Heart right ventricle (tissue), 16 donors: ENCODE measurements around the gene ZNF496. TPM values are rescaled to one million over a fixed set of nuclear protein-coding genes. Genes with fewer than 3 reads are reported as not detected.

Experiments
- ATAC-seq, 8 donors: fragments of 200-7000 bp; cut with Tn5 transposase; one replicate each; pipeline ENCODE4 v1.9.1; 2020; ENCODE audit warnings: mild to moderate bottlenecking in 8 of 8, moderate library complexity in 8 of 8, moderate number of reproducible peaks in 1 of 8
- DNase-seq, 2 donors: peaks; one replicate each; pipeline ENCODE4 v3.0.0-alpha.2; 2020
- H3K27ac ChIP-seq, 10 donors: fragments of 200-600 bp; sonication (generic) in 2 of 10; one replicate each; pipeline versions ENCODE4 v1.5.0 to v1.8.0; 2020 to 2022; ENCODE audit warnings: mild to moderate bottlenecking in 3 of 10
- H3K27me3 ChIP-seq, 7 donors: fragments of 200-600 bp; one replicate each; pipeline ENCODE4 v1.8.0; 2021 to 2022; ENCODE audit warnings: mild to moderate bottlenecking in 2 of 7
- H3K36me3 ChIP-seq, 9 donors: fragments of 200-600 bp; sonication (generic) in 1 of 9; one replicate each; pipeline versions ENCODE4 v1.5.0 to v1.8.0; 2020 to 2022; ENCODE audit warnings: mild to moderate bottlenecking in 2 of 9
- H3K4me1 ChIP-seq, 9 donors: fragments of 200-600 bp; sonication (generic) in 1 of 9; one replicate each; pipeline versions ENCODE4 v1.5.0 to v1.8.0; 2020 to 2022; ENCODE audit warnings: mild to moderate bottlenecking in 4 of 9
- H3K4me3 ChIP-seq, 10 donors: fragments of 200-600 bp; sonication (generic) in 2 of 10; one replicate each; pipeline versions ENCODE4 v1.5.0 to v1.8.0; 2020 to 2022; ENCODE audit warnings: mild to moderate bottlenecking in 7 of 10, moderate library complexity in 2 of 10
- H3K9me3 ChIP-seq, 11 donors: fragments of 200-600 bp in 10 of 11; sonication (generic) in 2 of 11; one replicate each; pipeline versions ENCODE4 v1.5.0 to v1.8.0; 2013 to 2022; ENCODE audit warnings: mild to moderate bottlenecking in 2 of 11, control low read depth in 1 of 11, moderate library complexity in 1 of 11
- WGBS, 2 donors: extraction: QIAGEN DNeasy Blood & Tissue Kit; methylation state at CpG; one replicate each; pipeline ENCODE4 v1.1.7; 2013; ENCODE audit warnings: inconsistent platforms in 1 of 2; 5-methylcytosine and 5-hydroxymethylcytosine counted together
- intact Hi-C, 10 donors: fragments of 100-400 bp; cut with DNase I; formaldehyde crosslinking; loops; one replicate each; pipeline versions ENCODE4 v1.11.1 to v1.14.2; 2022
- polyA plus RNA-seq, 2 donors: library from polyadenylated mRNA; stranded (reverse); fragments of 200-250 nt; gene quantifications; one replicate each; pipeline ENCODE4 v1.2.3, GENCODE V29; 2013
- total RNA-seq, 10 donors: library from RNA; stranded (reverse); fragmentation: NEBNext Ultra II Directional in 3 of 10; extraction: Animal tissue kit (Norgen Biotek cat#: 25700) in 3 of 10; gene quantifications; one replicate each; pipeline versions ENCODE4 v1.2.1 to v1.2.4, GENCODE V29; 2021 to 2023
- TF ChIP-seq, protein P1 (sequence below), 9 donors: fragments of 200-600 bp; sonication (generic) in 2 of 9; IDR thresholded peaks; one replicate each; pipeline versions ENCODE4 v1.5.0 to v1.8.0; 2021 to 2022; ENCODE audit warnings: antibody characterized with exemption in 9 of 9, mild to moderate bottlenecking in 5 of 9, moderate library complexity in 1 of 9
- donor health status: Arrhythmogenic right ventricular cardiomyopathy.
- donor health status: ischemic (EF 13 %, LVEDD 7.1; RV severe dilation, severe dysfunction).
- donor health status: healthy with polysubstance abuse.
- donor health status: DM: no; HTN: yes; CAD: no.
- donor health status: DM: no; HTN: no; CAD: no.
- donor health status: ischemic (EF 25% LVEDD 6.9; RV normal size, moderate dysfunction).
- donor health status: ischemic (EF 25% LVEDD 5.7; RV mildly dilated, moderate dysfunction).
- donor health status: healthy.
- donor health status: DM: yes; HTN: yes; CAD: no.
- donor health status: Ischemic cardiomyopathy.
- donor health status: ischemic (EF 35%, LVEDD 5.7; RV mildly dilated, moderate dysfunction).
- donor health status: nonischemic (EF 11% LVEDD 7.7; RV severe dilation, severe dysfunction).
- donor health status: DM: yes; HTN: yes; CAD: no.
- donor health status: PGD.
- donor health status: ischemic (EF 29% LVEDD 5.4; RV normal size, mild dysfunction).
- donor health status: nonischemic (EF 23%, LVEDD 6.1; RV moderate dilation, normal function).

Gene ZNF496
- total and polyA plus RNA-seq, 12 donors, result 6.2 to 18.4 (median 13.8) TPM

DNA sequence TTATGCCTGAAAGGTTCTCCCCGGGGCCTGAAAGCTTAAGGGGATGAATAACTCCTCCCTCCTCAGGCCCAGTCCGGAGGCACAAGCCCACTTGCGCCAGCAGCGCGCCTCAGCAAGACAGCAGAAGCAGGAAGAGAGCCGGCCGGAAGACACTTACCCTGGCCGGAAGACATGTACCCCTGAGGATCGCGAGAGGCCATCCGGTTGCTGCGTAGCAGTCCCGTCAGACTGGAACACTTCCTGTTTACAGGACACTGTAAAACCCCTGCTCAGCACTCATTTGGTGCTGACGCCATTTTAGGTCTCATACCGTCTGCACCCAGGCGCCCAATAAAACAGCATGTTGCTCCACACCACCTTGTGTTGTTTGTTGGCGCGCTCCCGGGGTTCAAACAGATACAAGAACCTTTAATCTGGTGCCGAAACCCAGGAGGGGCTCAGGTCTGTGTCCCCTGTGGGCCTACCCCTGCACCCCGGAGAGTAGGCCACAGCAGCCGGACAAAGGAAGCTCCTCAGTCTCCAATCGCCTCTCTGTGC, 45.5 kb downstream of the ZNF496 start:
- DNase-seq, result no peak
- H3K27ac ChIP-seq, result no peak overlapping the region
- H3K36me3 ChIP-seq, result no peaks in the 10 kb centered on the region
- no peaks in the 10 kb centered on the region for H3K4me1 ChIP-seq
- H3K27me3 ChIP-seq, result peaks cover 0 to 5% (median 0%) of the 10 kb centered on the region in 7 donors
- ATAC-seq, result no peak
- intact Hi-C loops, result no loop called here
- no peak overlapping the region for H3K4me3 ChIP-seq
- TF ChIP-seq, protein P1, sequence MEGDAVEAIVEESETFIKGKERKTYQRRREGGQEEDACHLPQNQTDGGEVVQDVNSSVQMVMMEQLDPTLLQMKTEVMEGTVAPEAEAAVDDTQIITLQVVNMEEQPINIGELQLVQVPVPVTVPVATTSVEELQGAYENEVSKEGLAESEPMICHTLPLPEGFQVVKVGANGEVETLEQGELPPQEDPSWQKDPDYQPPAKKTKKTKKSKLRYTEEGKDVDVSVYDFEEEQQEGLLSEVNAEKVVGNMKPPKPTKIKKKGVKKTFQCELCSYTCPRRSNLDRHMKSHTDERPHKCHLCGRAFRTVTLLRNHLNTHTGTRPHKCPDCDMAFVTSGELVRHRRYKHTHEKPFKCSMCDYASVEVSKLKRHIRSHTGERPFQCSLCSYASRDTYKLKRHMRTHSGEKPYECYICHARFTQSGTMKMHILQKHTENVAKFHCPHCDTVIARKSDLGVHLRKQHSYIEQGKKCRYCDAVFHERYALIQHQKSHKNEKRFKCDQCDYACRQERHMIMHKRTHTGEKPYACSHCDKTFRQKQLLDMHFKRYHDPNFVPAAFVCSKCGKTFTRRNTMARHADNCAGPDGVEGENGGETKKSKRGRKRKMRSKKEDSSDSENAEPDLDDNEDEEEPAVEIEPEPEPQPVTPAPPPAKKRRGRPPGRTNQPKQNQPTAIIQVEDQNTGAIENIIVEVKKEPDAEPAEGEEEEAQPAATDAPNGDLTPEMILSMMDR (IDR thresholded peaks at IDR 0.05), result no peak
- 94 to 97% methylated on average over 23 of the region's 23 CpGs for WGBS, 2 donors
- H3K9me3 ChIP-seq, result peaks cover 0 to 15% (median 0%) of the 10 kb centered on the region in 11 donors

DNA sequence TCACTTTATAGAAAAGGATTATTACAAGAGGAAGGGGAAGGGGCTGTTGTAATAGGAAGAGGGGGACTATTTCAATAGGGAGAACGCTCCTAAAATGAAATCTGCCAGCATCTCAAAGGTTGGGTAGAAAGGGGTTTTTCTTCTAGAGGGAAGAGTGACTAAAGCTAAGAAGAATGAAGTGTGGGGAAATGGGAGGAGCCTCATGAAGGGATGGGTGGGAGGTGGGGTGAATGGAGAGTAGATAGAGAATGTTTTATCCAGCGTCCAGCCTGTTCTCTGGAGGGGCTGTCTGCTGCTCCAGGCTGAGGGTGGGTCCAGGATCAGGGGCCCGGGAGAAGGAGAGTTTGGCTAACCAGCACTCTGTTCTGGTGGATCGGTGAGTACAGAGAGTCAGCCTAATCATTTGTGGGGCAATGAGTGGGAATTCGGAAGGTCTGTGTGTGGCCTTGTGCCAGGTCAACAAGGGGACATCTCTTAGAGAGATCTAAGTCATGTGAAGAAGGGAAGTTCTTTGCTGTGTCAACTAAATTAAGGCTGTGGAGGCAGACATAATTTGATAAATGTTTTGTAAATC, 50.6 kb downstream of the ZNF496 start:
- no peak overlapping the region for H3K4me3 ChIP-seq
- 43 to 45% methylated on average over 5 of the region's 5 CpGs for WGBS, 2 donors
- TF ChIP-seq, protein P1 (IDR thresholded peaks at IDR 0.05), result no peak
- H3K4me1 ChIP-seq, result no peaks in the 10 kb centered on the region
- no peak for ATAC-seq
- H3K36me3 ChIP-seq, result no peaks in the 10 kb centered on the region
- no peak for DNase-seq
- H3K27me3 ChIP-seq, result no peaks in the 10 kb centered on the region
- H3K9me3 ChIP-seq, result peaks cover 0 to 4% (median 0%) of the 10 kb centered on the region in 11 donors
- H3K27ac ChIP-seq, result no peak overlapping the region
- intact Hi-C loops, result no loop called here

DNA sequence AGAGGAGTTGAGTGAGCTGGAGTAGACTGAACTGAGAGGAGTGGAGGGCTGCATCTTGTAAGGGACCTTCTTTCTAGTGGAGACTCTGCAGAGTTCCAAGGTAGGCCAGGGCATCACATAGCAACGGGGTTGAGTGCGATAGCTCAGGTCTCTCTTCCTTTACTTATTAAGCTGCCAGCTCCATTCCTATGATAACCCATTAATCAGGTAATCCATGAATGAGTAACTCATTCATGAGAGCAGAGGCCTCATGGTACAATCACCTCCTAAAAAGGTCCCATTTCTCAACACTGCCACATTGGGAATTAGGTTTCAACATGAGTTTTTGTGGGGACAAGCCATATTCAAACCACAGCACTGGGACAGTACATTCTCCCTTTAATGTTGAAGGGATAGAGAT, 54.5 kb downstream of the ZNF496 start:
- TF ChIP-seq, protein P1 (IDR thresholded peaks at IDR 0.05), result no peak
- Histone ChIP-seq H3K27ac (no peak overlapping the region), H3K27me3 (no peaks in the 10 kb centered on the region), H3K36me3 (no peaks in the 10 kb centered on the region), H3K4me3 (no peak overlapping the region), H3K4me1 (no peaks in the 10 kb centered on the region), H3K9me3 (peaks cover 0 to 3% (median 0%) of the 10 kb centered on the region in 11 donors)
- no peak for DNase-seq
- ATAC-seq, result no peak
- 92 to 97% methylated on average over 2 of the region's 2 CpGs for WGBS, 2 donors
- intact Hi-C loops, result no loop called here

DNA sequence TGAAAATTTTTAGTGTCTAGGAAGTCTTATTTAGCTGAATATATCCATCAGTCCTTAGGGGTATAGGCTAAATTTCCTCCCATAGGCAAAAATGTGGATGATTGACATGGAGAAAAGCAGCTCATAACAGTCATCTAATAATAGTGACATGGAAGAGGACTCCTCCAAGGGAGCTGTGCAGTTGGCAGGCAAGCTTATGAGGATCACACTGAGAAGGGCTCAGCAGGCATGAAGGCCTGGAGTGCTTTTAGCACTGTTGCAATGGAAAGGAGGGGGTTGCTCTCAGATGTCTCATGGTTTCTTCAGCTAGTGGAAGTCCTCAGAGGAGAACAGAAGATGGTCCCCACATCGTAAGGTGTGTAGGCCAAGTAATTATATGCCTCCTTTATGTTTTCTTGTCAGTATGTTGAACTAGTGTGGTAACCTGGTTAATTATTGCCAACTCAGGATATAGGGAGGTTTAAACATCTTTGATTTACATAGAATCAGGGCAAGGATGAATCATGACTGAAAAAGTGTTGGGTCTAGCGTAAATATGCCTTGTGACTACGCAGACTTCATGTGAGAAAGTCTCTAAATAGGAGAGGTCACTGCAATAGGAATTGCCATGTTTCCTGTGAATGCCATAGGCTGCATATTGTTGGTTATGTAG, 56.9 kb downstream of the ZNF496 start:
- Histone ChIP-seq H3K4me1 (no peaks in the 10 kb centered on the region), H3K27me3 (no peaks in the 10 kb centered on the region), H3K9me3 (peaks cover 0 to 26% (median 4%) of the 10 kb centered on the region in 11 donors), H3K27ac (no peak overlapping the region), H3K36me3 (no peaks in the 10 kb centered on the region), H3K4me3 (no peak overlapping the region)
- no peak for DNase-seq
- TF ChIP-seq, protein P1 (IDR thresholded peaks at IDR 0.05), result no peak
- WGBS, 2 donors, result 92 to 93% methylated on average over 3 of the region's 3 CpGs
- no peak for ATAC-seq
- intact Hi-C loops, result no loop called here
